ENCODE results near the gene IFNAR1. TPM values are rescaled to one million over a fixed set of nuclear protein-coding genes. Genes with fewer than 3 reads are reported as not detected.

IFNAR1 gene
- total and polyA plus RNA-seq, 2 of the 8 experiments (the other 6 are each of a cell fraction or from before 2014, with no cell fraction given), result 3.1 to 17.1 TPM

- Histone ChIP-seq H3K23ac (ENCODE audit: insufficient read length) (no peak overlapping the region), H2BK20ac (ENCODE audit: low read length) (no peak overlapping the region), H4K5ac (ENCODE audit: insufficient read length, low read depth, low read length) (no peak overlapping the region), H3K18ac (ENCODE audit: extremely low read depth, low read length) (no peak overlapping the region), H3K4me1 (replicated peaks in 1 of 4; ENCODE audit: control insufficient read depth in 3 of 4, insufficient read depth in 4 of 4, low read length in 3 of 4) (peaks cover 0 to 14% (median 8%) of the 10 kb centered on the region in 4 experiments; a peak in 6 of 7 replicates), H4K20me1 (replicated peaks in 1 of 2; ENCODE audit: control insufficient read depth in 1 of 2, insufficient read depth in 2 of 2, low read length in 2 of 2) (no peaks in the 10 kb centered on the region), H3K9ac (replicated peaks in 1 of 4; ENCODE audit: extremely low read depth in 1 of 4, low read depth in 3 of 4, low read length in 3 of 4) (no peak overlapping the region), H3K9me3 (ENCODE audit: insufficient read depth in 2 of 2, low read depth in 1 of 2, low read length in 1 of 2) (no peaks in the 10 kb centered on the region; a peak in 1 of 4 replicates), H3K4me2 (ENCODE audit: insufficient read depth in 1 of 2, low read depth in 2 of 2, low read length in 2 of 2) (no peak overlapping the region; a peak in 1 of 4 replicates), H4K91ac (replicated peaks; ENCODE audit: insufficient read length, low read length) (no peak overlapping the region), H3K23me2 (ENCODE audit: low read depth, low read length) (no peaks in the 10 kb centered on the region), H3K4me3 (ENCODE audit: extremely low read depth in 1 of 4, insufficient read depth in 2 of 4, low read depth in 3 of 4, low read length in 4 of 4) (no peak overlapping the region), H2BK12ac (ENCODE audit: low read depth, low read length) (no peak overlapping the region), H3K27ac (ENCODE audit: low read depth, low read length) (no peak overlapping the region), H2AK5ac (ENCODE audit: low read depth, low read length) (no peak overlapping the region), H3K56ac (replicated peaks; ENCODE audit: insufficient read length, low read depth, low read length) (no peak overlapping the region), H3K36me3 (ENCODE audit: control insufficient read depth in 2 of 4, insufficient read depth in 4 of 4, low read length in 3 of 4) (peaks cover 0 to 12% (median 4%) of the 10 kb centered on the region in 4 experiments; a peak in 5 of 8 replicates), H3K14ac (ENCODE audit: insufficient read length) (no peak overlapping the region), H4K8ac (ENCODE audit: extremely low read depth, insufficient read depth, low read length) (no peak overlapping the region), H2BK5ac (ENCODE audit: low read depth, low read length) (no peak overlapping the region), H2BK120ac (replicated peaks; ENCODE audit: low read depth, low read length) (no peak overlapping the region), H2AFZ (ENCODE audit: low read length) (no peak overlapping the region), H2BK15ac (ENCODE audit: low read length) (no peak overlapping the region), H3K79me1 (ENCODE audit: low read depth, low read length) (no peaks in the 10 kb centered on the region), H3K27me3 (replicated peaks in 1 of 4; ENCODE audit: control insufficient read depth in 3 of 4, extremely low read depth in 1 of 4, insufficient read depth in 3 of 4, low read length in 3 of 4) (no peaks in the 10 kb centered on the region), H3K4ac (replicated peaks; ENCODE audit: insufficient read length, low read depth, low read length) (no peak overlapping the region), H3K79me2 (ENCODE audit: control insufficient read depth in 1 of 2, insufficient read depth in 2 of 2, low read length in 2 of 2) (no peaks in the 10 kb centered on the region)
- DNase-seq (ENCODE audit: low read depth in 1 of 2, low spot score in 2 of 2), result no peak
- POLR2A ChIA-PET (ENCODE audit: partially characterized antibody), result interaction anchor here (0.8 to 4.1 kb wide), 4 partner anchors 9 to 35 kb away, joined by 3 to 19 read pairs (median 3); partner anchors contain the start of gene IFNAR1
- no peak for FAIRE-seq
- CTCF ChIA-PET (ENCODE audit: partially characterized antibody), result interaction anchor here (0.9 to 3.8 kb wide), 19 partner anchors 9 to 419 kb away, joined by 3 to 44 read pairs (median 7); partner anchors contain the start of genes IFNAR2 and IFNGR2
- 95% methylated on average over 6 of the region's 6 CpGs; no CpG with 5 or more reads in 1 of the 2 experiments for WGBS, 2 experiments (ENCODE audit: extremely low coverage in 1 of 2, insufficient coverage in 1 of 2, insufficient read length in 1 of 2, insufficient replicate concordance in 2 of 2, low coverage in 1 of 2, low lambda C conversion rate in 2 of 2, missing lambda C conversion rate in 1 of 2)
- no peak for TF ChIP-seq ATF2 (IDR thresholded peaks at IDR 0.05; ENCODE audit: low read length)
- TF ChIP-seq BACH1 (IDR thresholded peaks at IDR 0.05; ENCODE audit: low read length), result no peak
- no peak for TF ChIP-seq KDM4A (IDR thresholded peaks at IDR 0.05; ENCODE audit: low read depth, low read length, severe bottlenecking)
- TF ChIP-seq POLR2A (IDR thresholded peaks at IDR 0.05; ENCODE audit: control extremely low read depth in 1 of 2, low read depth in 2 of 2, low read length in 2 of 2), result no peak
- no peak for TF ChIP-seq FOSL1 (IDR thresholded peaks at IDR 0.05; ENCODE audit: insufficient read depth, low read depth, low read length)
- TF ChIP-seq JUND (IDR thresholded peaks at IDR 0.05; ENCODE audit: low read length), result no peak
- TF ChIP-seq CTCF (IDR thresholded peaks at IDR 0.05; ENCODE audit: control extremely low read depth in 1 of 3, insufficient read depth in 1 of 3, low read depth in 1 of 3, low read length in 3 of 3), result no peak
- no peak for TF ChIP-seq USF2 (IDR thresholded peaks at IDR 0.05; ENCODE audit: low read length)
Measured at GRCh38 chr21:33360281-33360680, 35.5 kb downstream of the IFNAR1 start.
